ENCODE results near the gene SLC25A36.

Gene SLC25A36

DNA sequence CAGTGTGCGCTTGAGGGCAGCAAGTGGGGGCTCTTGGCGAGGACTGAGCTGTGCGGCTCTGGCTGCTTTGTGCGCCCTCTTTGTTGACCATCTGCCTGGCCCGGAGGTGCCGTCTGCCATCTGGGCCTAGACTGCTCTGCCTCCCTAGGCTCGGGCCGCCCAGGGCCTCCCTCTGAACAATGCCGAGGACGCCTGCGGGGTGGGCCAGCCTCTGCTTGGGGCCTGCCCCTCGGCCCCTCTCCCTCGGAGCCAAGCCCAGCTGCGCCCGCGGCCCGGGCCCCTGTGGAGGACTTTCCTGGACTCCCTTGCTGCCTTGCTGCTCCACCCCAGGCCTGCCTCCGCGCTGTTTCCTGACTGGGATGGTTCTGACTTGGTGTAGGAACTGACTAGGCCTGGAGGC, 77.6 kb downstream of the SLC25A36 start:
- no peaks in the 10 kb centered on the region for H3K36me3 ChIP-seq (replicated peaks; ENCODE audit: insufficient read depth, low read length)
- no peaks in the 10 kb centered on the region for H3K27me3 ChIP-seq (replicated peaks; ENCODE audit: insufficient read depth, low read length)
- no peak overlapping the region for H3K27ac ChIP-seq (ENCODE audit: low read length)
- H3K9me2 ChIP-seq (replicated peaks; ENCODE audit: insufficient read depth, low read length), result no peaks in the 10 kb centered on the region
- no peak overlapping the region for H3K4me3 ChIP-seq (ENCODE audit: low read length)
- H2AFZ ChIP-seq (ENCODE audit: low read length), result no peak overlapping the region
- no peak overlapping the region for H3K4me2 ChIP-seq (ENCODE audit: low read depth, low read length)
- no peaks in the 10 kb centered on the region for H3K79me2 ChIP-seq (ENCODE audit: low read length)
- TF ChIP-seq EZH2phosphoT487 (IDR thresholded peaks at IDR 0.05; ENCODE audit: low read length) (no peak), EZH2 (optimal IDR thresholded peaks at IDR 0.05; ENCODE audit: low read depth, low read length) (no peak)
- TF ChIP-seq, protein P1, sequence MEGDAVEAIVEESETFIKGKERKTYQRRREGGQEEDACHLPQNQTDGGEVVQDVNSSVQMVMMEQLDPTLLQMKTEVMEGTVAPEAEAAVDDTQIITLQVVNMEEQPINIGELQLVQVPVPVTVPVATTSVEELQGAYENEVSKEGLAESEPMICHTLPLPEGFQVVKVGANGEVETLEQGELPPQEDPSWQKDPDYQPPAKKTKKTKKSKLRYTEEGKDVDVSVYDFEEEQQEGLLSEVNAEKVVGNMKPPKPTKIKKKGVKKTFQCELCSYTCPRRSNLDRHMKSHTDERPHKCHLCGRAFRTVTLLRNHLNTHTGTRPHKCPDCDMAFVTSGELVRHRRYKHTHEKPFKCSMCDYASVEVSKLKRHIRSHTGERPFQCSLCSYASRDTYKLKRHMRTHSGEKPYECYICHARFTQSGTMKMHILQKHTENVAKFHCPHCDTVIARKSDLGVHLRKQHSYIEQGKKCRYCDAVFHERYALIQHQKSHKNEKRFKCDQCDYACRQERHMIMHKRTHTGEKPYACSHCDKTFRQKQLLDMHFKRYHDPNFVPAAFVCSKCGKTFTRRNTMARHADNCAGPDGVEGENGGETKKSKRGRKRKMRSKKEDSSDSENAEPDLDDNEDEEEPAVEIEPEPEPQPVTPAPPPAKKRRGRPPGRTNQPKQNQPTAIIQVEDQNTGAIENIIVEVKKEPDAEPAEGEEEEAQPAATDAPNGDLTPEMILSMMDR (IDR thresholded peaks at IDR 0.05; ENCODE audit: low read length), result no peak
- no peaks in the 10 kb centered on the region for H3K4me1 ChIP-seq (ENCODE audit: low read length)
- no peaks in the 10 kb centered on the region for H4K20me1 ChIP-seq (ENCODE audit: insufficient read depth, low read length)
- no peaks in the 10 kb centered on the region for H3K9me3 ChIP-seq (replicated peaks; ENCODE audit: insufficient read depth, low read length)
- H3K9ac ChIP-seq (ENCODE audit: low read length), result no peak overlapping the region
- DNase-seq, result no peak
- H3F3A ChIP-seq (ENCODE audit: insufficient read depth, low read length), result no peaks in the 10 kb centered on the region

DNA sequence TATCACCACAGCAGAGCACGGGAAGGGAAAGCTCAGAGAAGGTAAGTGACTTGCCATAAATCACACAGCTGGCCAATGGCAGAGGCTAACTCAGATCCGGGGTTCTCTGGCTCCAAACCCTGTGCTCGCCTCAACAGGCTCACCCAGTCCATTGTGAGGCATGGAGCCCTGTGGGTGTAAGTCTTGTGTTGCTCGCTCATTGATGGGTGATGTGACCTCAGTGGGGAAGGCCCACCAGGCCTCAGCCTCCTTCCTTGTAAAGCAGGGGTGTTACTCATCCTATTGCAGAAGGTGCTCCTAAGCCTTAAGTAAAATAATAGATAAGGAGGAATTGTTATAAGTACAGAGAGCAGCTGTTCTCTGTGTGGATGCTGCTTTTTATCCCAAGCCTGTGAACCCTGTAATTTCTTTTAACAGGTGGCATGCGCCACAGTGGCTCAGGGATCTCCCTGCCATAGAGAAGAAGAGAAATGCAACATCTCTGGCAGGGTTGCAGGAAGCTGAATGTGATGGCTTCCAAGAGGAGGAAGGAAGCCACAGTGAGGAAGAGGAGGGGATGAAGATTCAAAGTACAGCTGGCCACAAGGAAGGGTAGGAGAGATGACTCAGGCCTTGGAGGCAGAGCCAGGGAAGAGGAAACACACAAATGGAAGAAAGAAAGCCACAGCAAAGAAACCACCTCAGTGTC, 78.7 kb downstream of the SLC25A36 start:
- Histone ChIP-seq H2AFZ (ENCODE audit: low read length) (no peak overlapping the region), H3F3A (ENCODE audit: insufficient read depth, low read length) (no peaks in the 10 kb centered on the region), H3K9me2 (replicated peaks; ENCODE audit: insufficient read depth, low read length) (no peaks in the 10 kb centered on the region), H4K20me1 (ENCODE audit: insufficient read depth, low read length) (no peaks in the 10 kb centered on the region), H3K4me1 (ENCODE audit: low read length) (no peaks in the 10 kb centered on the region), H3K36me3 (replicated peaks; ENCODE audit: insufficient read depth, low read length) (no peaks in the 10 kb centered on the region), H3K9ac (ENCODE audit: low read length) (no peak overlapping the region), H3K79me2 (ENCODE audit: low read length) (no peaks in the 10 kb centered on the region), H3K9me3 (replicated peaks; ENCODE audit: insufficient read depth, low read length) (no peaks in the 10 kb centered on the region), H3K4me2 (ENCODE audit: low read depth, low read length) (no peak overlapping the region), H3K27me3 (replicated peaks; ENCODE audit: insufficient read depth, low read length) (no peaks in the 10 kb centered on the region), H3K4me3 (ENCODE audit: low read length) (no peak overlapping the region), H3K27ac (ENCODE audit: low read length) (no peak overlapping the region)
- no peak for DNase-seq
- TF ChIP-seq EZH2 (optimal IDR thresholded peaks at IDR 0.05; ENCODE audit: low read depth, low read length) (no peak), EZH2phosphoT487 (IDR thresholded peaks at IDR 0.05; ENCODE audit: low read length) (no peak)
- TF ChIP-seq, protein P1 (IDR thresholded peaks at IDR 0.05; ENCODE audit: low read length), result no peak

DNA sequence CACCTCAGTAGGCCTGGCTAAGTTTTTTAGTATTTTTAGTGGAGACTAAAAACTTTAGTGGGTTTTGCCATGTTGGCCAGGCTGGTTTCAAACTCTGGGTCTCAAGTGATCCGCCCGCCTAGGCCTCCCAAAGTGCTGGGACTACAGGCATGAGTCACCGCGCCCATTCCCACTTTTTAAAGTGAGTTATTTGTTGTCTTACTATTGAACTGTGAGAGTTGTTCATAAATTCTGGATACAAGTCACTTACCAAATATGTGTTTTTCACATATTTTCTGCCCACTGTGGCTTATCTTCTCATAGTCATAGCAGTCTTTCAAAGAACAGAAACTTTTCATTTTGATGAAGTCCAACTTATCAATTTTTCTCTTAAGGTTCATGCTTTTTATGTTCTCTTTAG, 79.6 kb downstream of the SLC25A36 start:
- Histone ChIP-seq H4K20me1 (ENCODE audit: insufficient read depth, low read length) (no peaks in the 10 kb centered on the region), H3K4me2 (ENCODE audit: low read depth, low read length) (no peak overlapping the region), H3K9me2 (replicated peaks; ENCODE audit: insufficient read depth, low read length) (no peaks in the 10 kb centered on the region), H2AFZ (ENCODE audit: low read length) (no peak overlapping the region), H3K27me3 (replicated peaks; ENCODE audit: insufficient read depth, low read length) (no peaks in the 10 kb centered on the region), H3K9ac (ENCODE audit: low read length) (no peak overlapping the region), H3K9me3 (replicated peaks; ENCODE audit: insufficient read depth, low read length) (no peaks in the 10 kb centered on the region), H3K4me1 (ENCODE audit: low read length) (no peaks in the 10 kb centered on the region), H3K27ac (ENCODE audit: low read length) (no peak overlapping the region), H3K36me3 (replicated peaks; ENCODE audit: insufficient read depth, low read length) (no peaks in the 10 kb centered on the region), H3K79me2 (ENCODE audit: low read length) (no peaks in the 10 kb centered on the region), H3F3A (ENCODE audit: insufficient read depth, low read length) (no peaks in the 10 kb centered on the region), H3K4me3 (ENCODE audit: low read length) (no peak overlapping the region)
- TF ChIP-seq EZH2 (optimal IDR thresholded peaks at IDR 0.05; ENCODE audit: low read depth, low read length), result no peak
- TF ChIP-seq, protein P1 (IDR thresholded peaks at IDR 0.05; ENCODE audit: low read length), result no peak
- TF ChIP-seq EZH2phosphoT487 (IDR thresholded peaks at IDR 0.05; ENCODE audit: low read length), result no peak
- DNase-seq, result no peak
